Hepatocyte (in vitro differentiated cells): ENCODE data around the gene RASAL2.

Experiments
- EZH2 ChIP-seq: fragments of 200-600 bp; sonication (generic); IDR thresholded peaks from 2 replicates; pipeline ENCODE4 v1.6.1; 2016; ENCODE audit warnings: antibody characterized with exemption, mild to moderate bottlenecking, borderline replicate concordance
- TF ChIP-seq, protein P1 (sequence below): fragments of 200-600 bp; sonication (generic); IDR thresholded peaks from 2 replicates; pipeline ENCODE4 v1.5.1; 2016; ENCODE audit warnings: antibody characterized with exemption, mild to moderate bottlenecking; ENCODE audit not compliant: poor library complexity

DNA sequence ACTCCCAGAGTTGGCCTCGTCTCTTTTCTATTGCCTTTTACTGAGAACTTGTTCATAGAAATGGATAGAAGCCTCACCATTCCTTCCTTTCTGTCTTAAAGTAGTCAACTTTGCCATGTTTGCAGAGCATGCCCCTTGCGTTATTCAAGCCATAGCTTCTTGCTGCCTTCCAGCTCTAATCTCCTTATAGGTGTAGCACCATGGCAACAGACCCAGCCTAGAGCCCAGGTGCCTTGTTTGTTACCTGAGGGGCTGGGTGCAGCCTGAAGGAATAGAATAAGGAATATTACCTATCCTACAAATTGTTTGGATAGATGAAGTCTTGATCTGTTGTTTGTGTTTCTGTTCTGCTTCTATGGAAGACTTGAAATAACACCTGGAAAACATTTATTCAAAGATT, 343.0 kb downstream of the RASAL2 start:
- TF ChIP-seq, protein P1, sequence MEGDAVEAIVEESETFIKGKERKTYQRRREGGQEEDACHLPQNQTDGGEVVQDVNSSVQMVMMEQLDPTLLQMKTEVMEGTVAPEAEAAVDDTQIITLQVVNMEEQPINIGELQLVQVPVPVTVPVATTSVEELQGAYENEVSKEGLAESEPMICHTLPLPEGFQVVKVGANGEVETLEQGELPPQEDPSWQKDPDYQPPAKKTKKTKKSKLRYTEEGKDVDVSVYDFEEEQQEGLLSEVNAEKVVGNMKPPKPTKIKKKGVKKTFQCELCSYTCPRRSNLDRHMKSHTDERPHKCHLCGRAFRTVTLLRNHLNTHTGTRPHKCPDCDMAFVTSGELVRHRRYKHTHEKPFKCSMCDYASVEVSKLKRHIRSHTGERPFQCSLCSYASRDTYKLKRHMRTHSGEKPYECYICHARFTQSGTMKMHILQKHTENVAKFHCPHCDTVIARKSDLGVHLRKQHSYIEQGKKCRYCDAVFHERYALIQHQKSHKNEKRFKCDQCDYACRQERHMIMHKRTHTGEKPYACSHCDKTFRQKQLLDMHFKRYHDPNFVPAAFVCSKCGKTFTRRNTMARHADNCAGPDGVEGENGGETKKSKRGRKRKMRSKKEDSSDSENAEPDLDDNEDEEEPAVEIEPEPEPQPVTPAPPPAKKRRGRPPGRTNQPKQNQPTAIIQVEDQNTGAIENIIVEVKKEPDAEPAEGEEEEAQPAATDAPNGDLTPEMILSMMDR, result no peak
- TF ChIP-seq EZH2, result no peak
